Mucosa of rectum (tissue), 2 donors: ENCODE results near the gene MAST3.

Experiments
- H3K27ac ChIP-seq, 2 donors: one replicate each; pipeline ENCODE4 v1.7.0; 2013; ENCODE audit warnings: inconsistent platforms in 2 of 2, low read depth in 2 of 2, low read length in 2 of 2
- H3K27me3 ChIP-seq, 2 donors: one replicate each; pipeline ENCODE4 v1.7.0; 2013; ENCODE audit warnings: low read length in 2 of 2; ENCODE audit not compliant: control insufficient read depth in 2 of 2, insufficient read depth in 2 of 2
- H3K36me3 ChIP-seq, 2 donors: one replicate each; pipeline ENCODE4 v1.7.0; 2013; ENCODE audit warnings: low read length in 2 of 2; ENCODE audit not compliant: control insufficient read depth in 2 of 2, insufficient read depth in 2 of 2
- H3K4me1 ChIP-seq, 2 donors: one replicate each; pipeline ENCODE4 v1.7.0; 2013; ENCODE audit warnings: low read length in 2 of 2, mild to moderate bottlenecking in 1 of 2; ENCODE audit not compliant: control insufficient read depth in 2 of 2, insufficient read depth in 2 of 2
- H3K4me3 ChIP-seq, 2 donors: one replicate each; pipeline ENCODE4 v1.7.0; 2013; ENCODE audit warnings: low read length in 2 of 2
- H3K9ac ChIP-seq, 2 donors: one replicate each; pipeline ENCODE4 v1.7.0; 2013; ENCODE audit warnings: low read length in 2 of 2, low read depth in 1 of 2, mild to moderate bottlenecking in 1 of 2
- H3K9me3 ChIP-seq, 2 donors: one replicate each; pipeline ENCODE4 v1.7.0; 2013; ENCODE audit warnings: low read length in 2 of 2; ENCODE audit not compliant: control insufficient read depth in 2 of 2
- donor health status: healthy.
- donor health status: Normal muscosa, but diverticular disease.

Gene MAST3

GRCh38 chr19:18165794-18166544 lies 68.4 kb downstream of the MAST3 start:
- peaks cover 4 to 5% of the 10 kb centered on the region in 2 donors for H3K4me1 ChIP-seq
- no peaks in the 10 kb centered on the region for H3K27me3 ChIP-seq
- no peak overlapping the region for H3K27ac ChIP-seq
- H3K36me3 ChIP-seq: peaks cover 15 to 35% of the 10 kb centered on the region in 2 donors
- H3K9ac ChIP-seq: no peak overlapping the region
- no peaks in the 10 kb centered on the region for H3K9me3 ChIP-seq
- H3K4me3 ChIP-seq: no peak overlapping the region

GRCh38 chr19:18167011-18167410 lies 69.4 kb downstream of the MAST3 start:
- Histone ChIP-seq H3K27me3 (no peaks in the 10 kb centered on the region), H3K36me3 (peaks cover 15 to 34% of the 10 kb centered on the region in 2 donors), H3K4me1 (no peaks in the 10 kb centered on the region), H3K9me3 (no peaks in the 10 kb centered on the region), H3K4me3 (no peak overlapping the region), H3K27ac (no peak overlapping the region), H3K9ac (no peak overlapping the region)

DNA sequence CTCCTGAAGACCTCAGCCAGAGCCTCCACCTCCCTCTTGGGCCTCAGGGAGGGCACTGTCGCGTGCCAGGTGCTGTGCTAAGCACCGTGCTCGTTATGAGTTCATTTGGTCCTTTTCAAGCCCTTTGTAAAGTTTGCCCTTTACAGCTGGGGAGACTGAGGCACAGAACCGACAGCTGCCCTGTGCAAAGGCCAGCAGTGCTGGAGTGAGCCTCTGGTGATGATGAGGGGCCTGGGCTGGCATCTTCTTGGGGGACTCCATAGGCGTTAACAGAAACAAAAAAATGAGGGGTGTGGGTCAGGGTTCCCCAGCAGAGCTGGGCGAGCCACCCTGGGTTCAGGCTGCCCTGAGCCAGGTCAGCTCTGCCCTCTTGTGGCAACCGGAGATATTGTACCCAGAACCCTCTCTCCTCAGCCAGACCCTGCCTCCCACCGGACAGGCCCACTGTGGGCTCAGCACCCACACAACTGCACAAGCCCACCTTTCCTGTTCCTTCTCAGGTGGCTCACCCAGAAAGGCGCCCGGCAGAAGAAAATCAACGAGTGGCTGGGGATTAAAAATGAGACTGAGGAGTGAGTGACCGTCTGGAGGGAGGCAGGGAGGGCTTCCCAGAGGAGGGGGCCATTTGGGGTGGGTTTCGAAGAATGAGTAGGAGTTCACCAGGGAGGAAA lies 70.5 kb downstream of the MAST3 start:
- H3K36me3 ChIP-seq: peaks cover 13 to 26% of the 10 kb centered on the region in 2 donors
- no peak overlapping the region for H3K27ac ChIP-seq
- no peaks in the 10 kb centered on the region for H3K27me3 ChIP-seq
- H3K4me1 ChIP-seq: no peaks in the 10 kb centered on the region
- H3K4me3 ChIP-seq: no peak overlapping the region
- H3K9me3 ChIP-seq: no peaks in the 10 kb centered on the region
- H3K9ac ChIP-seq: no peak overlapping the region

- peak overlapping the region in 1 of 2 donors; percentile 78 for H3K27ac ChIP-seq
Observed at GRCh38 chr19:18168673-18169381, 71.2 kb downstream of the MAST3 start.

GRCh38 chr19:18170714-18171255 lies 73.2 kb downstream of the MAST3 start:
- no peak overlapping the region for H3K9ac ChIP-seq
- H3K4me3 ChIP-seq: no peak overlapping the region
- peak overlapping the region; percentile 50 to 78 for H3K27ac ChIP-seq

More at GRCh38 chr19:18168673-18169381, 71.2 kb downstream of the MAST3 start:
- Histone ChIP-seq H3K9me3 (no peaks in the 10 kb centered on the region), H3K4me3 (no peak overlapping the region), H3K36me3 (peaks cover 8 to 20% of the 10 kb centered on the region in 2 donors), H3K27me3 (no peaks in the 10 kb centered on the region), H3K4me1 (peaks cover 3 to 6% of the 10 kb centered on the region in 2 donors), H3K9ac (no peak overlapping the region)

DNA sequence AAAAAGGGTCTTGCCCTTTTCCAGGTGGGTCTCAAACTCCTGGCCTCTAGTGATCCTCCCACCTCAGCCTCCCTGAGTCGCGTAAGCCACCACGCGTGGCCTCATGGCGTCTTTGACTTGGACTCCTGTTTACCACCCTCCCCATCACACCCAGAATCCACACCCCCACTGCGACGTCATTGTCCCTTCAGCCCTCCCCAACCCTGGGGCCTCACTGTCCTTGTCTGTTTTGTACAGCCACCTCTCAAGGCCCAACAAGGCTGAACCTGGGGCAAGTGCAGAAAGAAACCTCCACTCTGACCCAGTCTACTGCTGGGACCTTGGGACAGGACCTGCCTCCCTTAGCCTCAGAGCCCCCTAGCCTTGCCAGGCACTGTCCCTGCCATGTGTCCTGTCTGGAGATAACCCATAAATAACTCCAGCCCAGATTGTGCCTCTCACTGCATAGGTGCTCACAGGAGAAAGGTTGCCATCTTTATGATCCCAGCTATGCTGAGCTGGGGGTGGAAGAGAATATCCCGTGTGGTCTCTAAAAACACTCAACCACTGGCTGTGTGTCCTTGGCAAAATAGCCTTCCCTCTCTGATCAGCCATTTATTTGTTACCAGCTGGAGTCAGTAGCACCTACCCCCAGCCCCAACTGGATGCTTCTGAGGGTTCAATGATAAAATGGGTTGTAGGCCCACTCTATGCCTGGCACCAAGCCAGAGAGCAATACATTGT lies 74.2 kb downstream of the MAST3 start:
- peak overlapping the region in 1 of 2 donors; percentile 78 for H3K27ac ChIP-seq
- H3K27me3 ChIP-seq: no peaks in the 10 kb centered on the region
- no peak overlapping the region for H3K9ac ChIP-seq
- peaks cover 10 to 15% of the 10 kb centered on the region in 2 donors for H3K4me1 ChIP-seq
- no peaks in the 10 kb centered on the region for H3K9me3 ChIP-seq
- H3K4me3 ChIP-seq: no peak overlapping the region
- peaks cover 2 to 16% of the 10 kb centered on the region in 2 donors for H3K36me3 ChIP-seq

More at GRCh38 chr19:18170714-18171255, 73.2 kb downstream of the MAST3 start:
- Histone ChIP-seq H3K36me3 (peaks cover 7 to 18% of the 10 kb centered on the region in 2 donors), H3K27me3 (no peaks in the 10 kb centered on the region), H3K4me1 (peaks cover 10 to 13% of the 10 kb centered on the region in 2 donors), H3K9me3 (no peaks in the 10 kb centered on the region)

- H3K36me3 ChIP-seq: peaks cover 2 to 13% of the 10 kb centered on the region in 2 donors
- no peaks in the 10 kb centered on the region for H3K9me3 ChIP-seq
- H3K27me3 ChIP-seq: no peaks in the 10 kb centered on the region
- peaks cover 10 to 15% of the 10 kb centered on the region in 2 donors for H3K4me1 ChIP-seq
- H3K9ac ChIP-seq: no peak overlapping the region
- peak overlapping the region; percentile 69 to 78 for H3K27ac ChIP-seq
- H3K4me3 ChIP-seq: no peak overlapping the region
Observed at GRCh38 chr19:18172331-18173053, 74.9 kb downstream of the MAST3 start.

DNA sequence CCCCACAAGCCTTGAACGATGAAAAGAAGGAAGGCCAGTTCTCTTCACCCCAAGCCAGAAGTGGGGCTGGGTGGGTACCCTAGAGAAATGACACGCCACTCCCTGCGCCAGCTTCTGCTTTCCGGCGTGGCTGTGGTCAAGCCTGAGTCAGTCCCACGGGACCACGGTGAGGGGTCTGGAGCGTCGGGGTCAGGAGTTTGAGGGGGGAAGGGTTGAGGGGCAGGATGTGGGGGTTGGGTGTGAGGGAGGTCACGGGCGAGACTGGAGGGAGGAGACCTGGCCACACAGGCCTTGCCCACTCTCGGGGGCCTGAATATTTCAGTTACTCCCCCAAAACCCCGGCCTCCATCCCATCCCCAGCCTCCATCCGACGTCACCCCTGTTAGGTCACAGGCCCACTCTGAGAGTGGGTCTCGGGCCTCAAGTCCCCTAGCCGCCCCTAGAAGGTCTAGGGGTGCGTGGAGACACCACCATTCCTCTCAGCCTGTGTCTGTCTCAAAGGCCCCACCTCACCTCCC lies 75.5 kb downstream of the MAST3 start:
- peaks cover 2 to 14% of the 10 kb centered on the region in 2 donors for H3K36me3 ChIP-seq
- H3K27ac ChIP-seq: peak overlapping the region; percentile 69 to 78
- peaks cover 10 to 15% of the 10 kb centered on the region in 2 donors for H3K4me1 ChIP-seq
- H3K4me3 ChIP-seq: peak overlapping the region; percentile 76 to 84
- peak overlapping the region; percentile 68 to 81 for H3K9ac ChIP-seq
- no peaks in the 10 kb centered on the region for H3K27me3 ChIP-seq
- H3K9me3 ChIP-seq: no peaks in the 10 kb centered on the region
